NCI-H82 (cell line): ENCODE measurements around the gene IFIT5.
"Not testable (repeated sequence)": the region's sequence is repeated elsewhere in the genome, so short reads cannot be mapped to it uniquely, and the experiment has no call there.

Experiments
- DNase-seq: peaks from one replicate; lab custom pipeline; 2025; lab: John Stamatoyannopoulos, UW

IFIT5 gene

DNA sequence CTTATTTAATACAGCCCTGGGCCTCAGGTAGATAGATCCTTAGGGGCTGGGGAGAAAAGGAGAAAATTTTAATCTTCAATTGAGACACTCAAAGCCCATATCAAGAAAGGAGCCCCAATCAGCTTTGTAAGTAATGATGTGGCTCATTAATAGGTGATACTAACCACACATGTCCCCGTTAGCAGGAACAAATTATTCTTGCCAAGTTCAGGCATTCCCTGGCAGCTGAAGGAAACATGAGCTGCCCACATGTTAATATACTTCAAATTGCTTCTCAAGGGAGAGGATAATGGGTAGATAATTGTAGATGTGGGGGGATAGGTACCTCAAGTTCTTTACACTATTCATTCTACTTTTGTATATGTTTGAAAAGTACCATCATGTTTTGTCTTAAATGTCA lies 14.5 kb downstream of the IFIT5 start:
- no peak for DNase-seq

DNA sequence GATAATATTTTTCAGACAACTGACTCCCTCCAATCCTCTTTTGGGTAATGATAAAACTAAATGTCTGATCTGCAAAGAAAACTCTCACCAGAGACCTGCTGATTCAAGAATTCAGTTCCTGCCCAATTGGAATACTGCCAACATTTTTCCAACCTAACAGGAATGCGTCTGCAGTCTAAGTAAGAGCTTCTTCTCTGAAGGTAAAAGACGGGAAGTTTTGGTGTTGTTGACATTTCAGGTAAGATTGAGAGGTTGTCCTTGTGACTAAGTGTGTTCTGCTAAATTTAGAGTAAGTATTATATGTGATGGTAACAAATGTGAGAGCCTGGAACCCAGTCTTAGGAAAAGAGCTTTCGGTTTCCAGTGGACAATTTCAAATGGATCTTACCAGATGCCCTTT lies 17.6 kb downstream of the IFIT5 start:
- no peak for DNase-seq

- DNase-seq, result no peak
These were observed 24.2 kb downstream of the IFIT5 start for GRCh38 chr10:89438525-89438924.

- no peak for DNase-seq
These were observed 26.1 kb downstream of the IFIT5 start for GRCh38 chr10:89440226-89441009.

- no peak for DNase-seq
These were observed 27.9 kb downstream of the IFIT5 start for GRCh38 chr10:89442289-89442688.

- not testable (repeated sequence) for DNase-seq
These were observed 30.5 kb downstream of the IFIT5 start for GRCh38 chr10:89444819-89445218.

DNA sequence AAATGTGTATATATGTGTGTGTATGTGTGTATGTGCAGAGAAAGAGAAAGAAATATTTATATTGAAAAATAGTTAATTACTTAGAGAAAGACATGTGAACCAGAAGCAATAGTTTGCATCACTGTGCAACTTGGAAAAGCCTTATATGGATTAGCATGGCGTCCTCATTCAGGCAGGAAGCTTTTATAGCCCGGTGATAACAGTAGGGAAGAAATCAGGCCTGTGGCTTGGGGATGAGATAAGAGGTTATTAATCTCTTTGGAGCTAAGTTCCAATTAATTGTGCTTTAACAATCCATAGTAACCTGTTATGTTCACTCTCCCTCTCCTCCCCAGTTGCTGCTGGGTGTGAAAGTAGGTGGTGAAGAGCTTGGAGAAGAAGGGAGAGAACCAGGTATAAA lies 36.5 kb downstream of the IFIT5 start:
- DNase-seq, result no peak

DNA sequence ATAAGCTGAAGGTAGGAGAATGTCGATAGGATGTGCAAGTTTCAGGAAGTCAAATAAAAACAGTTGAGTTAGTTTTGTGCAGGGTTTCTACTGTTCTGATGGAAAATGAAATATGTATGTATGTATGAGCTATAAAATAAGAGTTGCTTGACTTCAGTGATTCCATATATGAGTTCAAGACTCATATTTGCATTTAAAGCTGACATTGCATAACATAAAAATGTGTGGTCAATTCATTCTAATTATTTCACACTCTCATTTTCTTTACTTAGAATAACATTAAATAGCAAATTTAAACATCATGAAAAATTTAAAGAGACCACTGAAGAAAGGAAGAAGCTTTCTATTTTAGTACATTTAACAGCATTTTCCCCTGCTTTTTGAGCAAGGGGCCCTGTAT lies 37.8 kb downstream of the IFIT5 start:
- no peak for DNase-seq

DNA sequence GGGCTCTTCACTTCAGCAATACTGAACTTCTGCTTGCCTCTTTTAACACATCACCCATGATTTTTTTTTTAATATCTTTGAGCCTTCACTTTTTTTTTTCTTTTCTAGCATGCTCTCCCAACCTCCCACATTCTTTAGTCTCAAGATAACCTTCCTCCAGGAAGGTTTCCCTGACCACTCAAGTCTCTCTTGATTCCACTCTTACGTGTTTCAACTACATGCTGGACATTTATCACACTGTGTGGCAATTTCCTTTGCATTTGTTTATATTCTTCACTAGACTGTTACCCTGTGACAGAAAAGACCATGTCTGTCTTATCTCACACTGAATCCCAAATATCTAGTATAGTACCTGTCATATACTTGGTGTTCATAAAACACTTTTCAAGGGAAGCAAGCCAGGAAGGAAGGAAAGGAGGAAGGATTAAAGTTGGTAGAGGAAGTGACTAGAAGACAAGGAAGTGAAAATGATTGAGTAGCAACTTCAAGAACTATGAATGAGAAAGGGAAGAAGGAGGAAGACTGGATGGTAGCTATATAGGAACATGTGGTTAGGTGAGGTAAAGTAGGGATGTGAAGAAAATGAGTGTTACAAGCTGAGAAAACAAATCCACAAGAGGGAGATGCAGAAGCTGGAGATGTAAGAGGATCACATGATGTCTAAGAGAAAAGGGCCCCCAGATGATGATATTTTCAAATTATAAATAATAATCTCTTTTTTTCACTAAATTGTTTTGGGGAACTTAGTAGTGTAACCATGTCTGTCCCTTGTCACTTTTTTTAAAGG lies 40.4 kb downstream of the IFIT5 start:
- no peak for DNase-seq

- DNase-seq, result peak; percentile 73
These were observed 43.9 kb downstream of the IFIT5 start for GRCh38 chr10:89458291-89458690.

- no peak for DNase-seq
These were observed 44.4 kb downstream of the IFIT5 start for GRCh38 chr10:89458784-89459183.

DNA sequence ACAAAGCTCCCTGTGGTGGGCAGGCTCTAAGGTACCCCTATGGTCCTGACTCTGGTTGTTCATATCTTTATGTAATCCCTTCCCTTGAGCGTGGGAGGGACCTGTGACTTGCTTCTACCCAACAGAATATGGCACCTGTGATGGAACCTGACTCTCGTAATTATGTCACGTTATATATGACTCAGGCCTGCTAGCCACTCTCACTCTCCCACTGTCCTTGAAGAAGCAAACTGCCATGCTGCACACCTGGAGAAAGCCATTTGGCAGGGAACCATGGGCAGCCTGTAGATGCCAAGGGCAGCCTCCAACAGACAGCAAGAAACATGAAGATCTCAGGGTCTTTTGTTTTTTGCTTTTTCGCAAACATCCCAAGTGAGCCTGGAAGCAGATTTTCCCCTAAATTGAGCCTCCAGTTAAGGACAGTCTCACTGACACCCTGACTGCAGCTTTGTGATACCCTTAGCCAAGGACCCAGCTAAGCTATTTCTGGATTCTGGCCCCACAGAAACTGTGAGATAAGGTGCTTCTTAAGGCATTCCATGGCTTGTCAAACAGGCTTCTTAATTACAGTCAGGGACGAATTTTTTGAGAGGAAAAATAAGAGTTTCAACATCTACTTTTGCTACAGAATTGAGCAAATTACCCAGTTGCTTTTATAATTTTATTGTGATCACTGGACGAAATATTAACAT lies 49.6 kb downstream of the IFIT5 start:
- no peak for DNase-seq

DNA sequence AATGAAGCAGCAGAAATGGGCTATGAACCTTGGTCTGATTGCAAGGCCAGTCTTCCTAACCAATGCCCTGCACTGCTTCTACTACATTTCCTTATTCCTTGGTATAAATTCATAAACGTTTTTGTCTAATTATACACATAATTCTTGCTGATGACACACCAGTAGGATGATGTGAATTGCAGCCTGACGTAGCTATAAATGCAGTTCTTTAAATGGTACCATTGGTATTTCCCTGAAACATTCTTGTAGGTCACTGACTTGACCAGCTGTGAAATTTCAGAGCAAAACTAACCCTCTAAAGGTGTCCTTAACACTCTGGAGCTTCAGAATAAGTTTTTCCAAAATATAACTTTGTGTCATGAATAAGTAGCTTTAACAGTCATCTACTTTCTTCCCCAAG lies 50.8 kb downstream of the IFIT5 start:
- no peak for DNase-seq

DNA sequence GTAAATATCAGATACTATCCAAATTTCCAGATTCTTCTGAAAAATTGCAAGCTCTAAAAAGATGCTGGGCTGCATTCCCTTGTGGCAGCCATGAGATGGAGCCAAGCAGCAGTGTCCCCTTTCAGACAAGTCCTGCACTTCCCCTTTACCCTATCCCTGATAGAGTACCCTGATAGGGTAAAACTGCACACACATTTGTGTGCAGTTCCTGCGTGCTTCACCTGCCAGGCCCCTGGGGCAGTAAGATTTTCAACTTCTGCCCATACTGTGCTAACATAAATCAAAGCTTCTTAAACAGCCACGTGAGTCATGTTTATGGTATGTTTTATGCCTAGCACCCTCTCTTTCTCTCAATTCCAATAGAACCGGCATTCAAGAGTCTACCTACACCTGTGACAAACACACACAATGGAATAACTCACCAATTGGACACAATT lies 52.2 kb downstream of the IFIT5 start:
- no peak for DNase-seq

- DNase-seq, result no peak
These were observed 54.0 kb downstream of the IFIT5 start for GRCh38 chr10:89468191-89468965.

DNA sequence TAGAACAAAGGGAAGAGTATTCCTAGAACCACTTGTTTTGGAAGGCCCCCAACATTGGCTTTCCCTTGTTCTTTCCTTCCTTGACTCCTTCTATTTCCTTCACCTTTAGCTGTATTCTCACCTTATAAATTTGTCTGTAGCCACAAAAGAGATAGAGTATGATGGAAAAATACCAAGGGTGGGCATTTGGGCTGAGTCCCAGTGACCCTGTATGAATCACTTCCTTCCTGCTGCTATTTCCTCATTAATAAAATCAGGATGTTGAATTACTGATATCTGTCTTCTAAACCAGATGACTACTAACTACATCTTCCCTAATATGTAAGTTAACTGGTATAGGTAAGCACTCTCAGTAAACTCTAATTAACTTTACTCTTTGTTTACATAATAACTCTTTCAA lies 55.1 kb downstream of the IFIT5 start:
- no peak for DNase-seq
